ENCODE results near the gene WSCD2.

Gene WSCD2

DNA sequence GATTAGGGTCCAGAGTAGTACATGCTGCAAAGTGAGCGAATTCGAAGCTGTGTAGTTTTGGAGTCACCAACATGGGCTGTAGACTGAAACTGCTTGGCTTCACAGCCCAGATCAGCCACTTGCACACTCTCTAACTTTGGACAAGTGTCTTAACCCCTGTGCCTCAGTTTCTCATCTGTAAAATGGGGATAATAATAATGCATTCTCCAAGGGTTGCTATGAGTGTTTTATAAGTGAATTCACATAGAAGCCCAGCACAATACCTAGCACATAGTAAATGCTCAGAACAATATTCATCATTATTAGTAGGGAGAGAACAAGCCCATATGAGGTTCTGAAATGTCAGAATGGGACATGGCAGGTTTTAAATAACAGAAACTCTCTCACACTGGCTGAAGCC lies 10.4 kb downstream of the WSCD2 start:
- TF ChIP-seq, protein P1, sequence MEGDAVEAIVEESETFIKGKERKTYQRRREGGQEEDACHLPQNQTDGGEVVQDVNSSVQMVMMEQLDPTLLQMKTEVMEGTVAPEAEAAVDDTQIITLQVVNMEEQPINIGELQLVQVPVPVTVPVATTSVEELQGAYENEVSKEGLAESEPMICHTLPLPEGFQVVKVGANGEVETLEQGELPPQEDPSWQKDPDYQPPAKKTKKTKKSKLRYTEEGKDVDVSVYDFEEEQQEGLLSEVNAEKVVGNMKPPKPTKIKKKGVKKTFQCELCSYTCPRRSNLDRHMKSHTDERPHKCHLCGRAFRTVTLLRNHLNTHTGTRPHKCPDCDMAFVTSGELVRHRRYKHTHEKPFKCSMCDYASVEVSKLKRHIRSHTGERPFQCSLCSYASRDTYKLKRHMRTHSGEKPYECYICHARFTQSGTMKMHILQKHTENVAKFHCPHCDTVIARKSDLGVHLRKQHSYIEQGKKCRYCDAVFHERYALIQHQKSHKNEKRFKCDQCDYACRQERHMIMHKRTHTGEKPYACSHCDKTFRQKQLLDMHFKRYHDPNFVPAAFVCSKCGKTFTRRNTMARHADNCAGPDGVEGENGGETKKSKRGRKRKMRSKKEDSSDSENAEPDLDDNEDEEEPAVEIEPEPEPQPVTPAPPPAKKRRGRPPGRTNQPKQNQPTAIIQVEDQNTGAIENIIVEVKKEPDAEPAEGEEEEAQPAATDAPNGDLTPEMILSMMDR (conservative IDR thresholded peaks at IDR 0.05): no peak
- no peak for TF ChIP-seq ZFX (IDR thresholded peaks at IDR 0.05)

GRCh38 chr12:108140501-108140900 lies 11.4 kb downstream of the WSCD2 start:
- no peak overlapping the region for H3K27ac ChIP-seq
- TF ChIP-seq, protein P1 (conservative IDR thresholded peaks at IDR 0.05): no peak
- TF ChIP-seq ZFX (IDR thresholded peaks at IDR 0.05): no peak

More for the DNA sequence above, 10.4 kb downstream of the WSCD2 start:
- no peak overlapping the region for H3K27ac ChIP-seq

GRCh38 chr12:108141600-108142130 lies 12.6 kb downstream of the WSCD2 start:
- H3K27ac ChIP-seq: no peak overlapping the region
- TF ChIP-seq ZFX (IDR thresholded peaks at IDR 0.05): no peak
- TF ChIP-seq, protein P1 (conservative IDR thresholded peaks at IDR 0.05): no peak

DNA sequence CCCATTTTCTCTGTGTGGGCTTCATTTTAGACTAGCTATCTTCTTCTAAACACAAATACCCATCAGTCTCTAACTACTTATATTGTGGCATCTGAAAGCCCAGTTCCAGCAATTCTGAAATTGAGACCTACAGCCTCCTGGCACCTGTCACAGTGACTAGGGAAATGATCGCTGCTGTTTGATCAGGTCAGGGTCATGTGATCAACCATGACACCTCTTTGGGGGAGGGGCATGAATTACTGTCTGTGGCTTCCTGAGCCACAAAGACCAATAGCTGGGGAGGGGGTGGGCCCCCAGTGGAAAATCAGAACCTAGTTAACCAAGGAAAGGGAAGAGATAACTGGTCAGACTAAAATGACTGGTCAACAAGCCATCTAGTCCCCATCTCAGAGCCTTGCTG lies 14.1 kb downstream of the WSCD2 start:
- no peak overlapping the region for H3K27ac ChIP-seq
- no peak for TF ChIP-seq ZFX (IDR thresholded peaks at IDR 0.05)
- TF ChIP-seq, protein P1 (conservative IDR thresholded peaks at IDR 0.05): no peak

DNA sequence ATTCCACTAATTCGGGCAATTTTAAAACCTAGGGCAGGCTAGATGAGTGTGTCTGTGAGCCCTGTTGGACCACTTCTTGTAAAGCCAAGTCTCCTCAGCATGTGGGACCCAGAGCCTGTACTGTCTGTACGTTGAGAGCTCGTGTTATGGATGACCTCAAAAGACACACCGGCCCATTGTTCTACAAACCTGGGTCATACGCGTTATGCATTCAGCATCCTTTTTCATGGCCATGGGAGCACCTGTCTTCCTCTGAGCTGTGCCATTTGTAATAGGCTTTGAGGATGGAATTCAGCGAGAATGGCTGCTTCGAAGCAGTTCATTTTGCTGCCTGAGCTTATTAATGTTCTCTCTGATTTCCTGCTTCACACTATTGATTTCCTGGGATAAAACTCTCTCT lies 15.0 kb downstream of the WSCD2 start:
- TF ChIP-seq, protein P1 (conservative IDR thresholded peaks at IDR 0.05): no peak
- no peak for TF ChIP-seq ZFX (IDR thresholded peaks at IDR 0.05)

GRCh38 chr12:108145011-108145410 lies 15.9 kb downstream of the WSCD2 start:
- TF ChIP-seq ZFX (IDR thresholded peaks at IDR 0.05): no peak
- TF ChIP-seq, protein P1 (conservative IDR thresholded peaks at IDR 0.05): no peak

More for the DNA sequence above, 15.0 kb downstream of the WSCD2 start:
- no peak overlapping the region for H3K27ac ChIP-seq

DNA sequence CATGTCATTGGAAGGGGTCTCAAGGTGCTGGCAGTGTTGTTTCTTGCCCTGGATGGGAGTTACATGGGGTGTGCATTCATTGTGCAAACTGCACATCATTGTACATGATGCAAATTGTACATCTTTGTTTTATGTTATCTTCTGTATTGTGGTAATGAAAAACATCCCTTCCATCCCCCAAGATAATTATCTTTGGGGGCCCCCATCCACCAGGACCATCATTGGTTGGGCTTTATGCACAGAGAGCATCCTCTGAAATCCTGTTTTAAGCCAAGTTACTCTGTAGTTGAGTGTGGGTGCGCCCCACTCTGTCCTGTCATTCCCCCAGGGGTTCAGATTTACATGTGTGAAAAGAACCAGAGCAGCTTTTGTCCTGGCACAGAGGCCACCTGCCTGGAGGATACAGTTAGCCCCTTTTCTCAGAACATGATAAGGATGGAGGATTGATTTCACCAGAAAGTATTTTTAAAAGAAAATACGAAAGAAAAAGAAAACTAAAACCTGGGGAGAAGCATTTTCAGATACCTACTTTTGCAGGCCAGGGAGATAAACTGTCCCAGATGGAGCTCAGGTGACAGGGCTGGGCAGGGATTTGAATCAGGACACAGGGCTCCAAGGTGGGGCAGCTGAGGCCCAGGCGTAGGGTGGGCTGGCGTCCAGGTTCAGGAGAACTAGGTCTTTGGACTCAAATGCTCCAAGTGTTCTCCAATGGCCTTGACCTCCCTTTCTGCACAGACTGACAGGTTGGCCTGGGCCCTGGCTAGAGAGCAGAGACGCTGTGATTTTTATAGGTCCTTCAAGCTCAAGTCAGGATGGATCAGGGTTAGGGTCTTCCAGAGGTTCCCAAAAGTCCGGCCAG lies 17.2 kb downstream of the WSCD2 start:
- no peak overlapping the region for H3K27ac ChIP-seq
- TF ChIP-seq, protein P1 (conservative IDR thresholded peaks at IDR 0.05): no peak
- no peak for TF ChIP-seq ZFX (IDR thresholded peaks at IDR 0.05)

More at GRCh38 chr12:108145011-108145410, 15.9 kb downstream of the WSCD2 start:
- H3K27ac ChIP-seq: no peak overlapping the region

Measured in C4-2B (cell line).